Choroid plexus epithelial cell (primary cell): Measurements from ENCODE around the gene RNF144A.
A peak's percentile ranks its signal among the peaks of the same experiment; 100 is the strongest.

Experiments used
- DNase-seq: peaks from one replicate; pipeline ENCODE4 v3.0.0-alpha.2; 2010; ENCODE audit warnings: low read depth
- H3K4me3 ChIP-seq: 2 replicates; pipeline ENCODE4 v1.5.1; 2011; ENCODE audit warnings: low read depth, mild to moderate bottlenecking, control low read depth, low read length, moderate library complexity
- CTCF ChIP-seq: conservative IDR thresholded peaks from 2 replicates; pipeline ENCODE4 v1.5.1; 2011; ENCODE audit warnings: low read depth, mild to moderate bottlenecking, control low read depth, inconsistent platforms, low read length, moderate library complexity

Gene RNF144A

GRCh38 chr2:6908291-6908690 lies 8.9 kb upstream of the RNF144A start:
- DNase-seq = no peak
- no peak overlapping the region for H3K4me3 ChIP-seq
- no peak for TF ChIP-seq CTCF

DNA sequence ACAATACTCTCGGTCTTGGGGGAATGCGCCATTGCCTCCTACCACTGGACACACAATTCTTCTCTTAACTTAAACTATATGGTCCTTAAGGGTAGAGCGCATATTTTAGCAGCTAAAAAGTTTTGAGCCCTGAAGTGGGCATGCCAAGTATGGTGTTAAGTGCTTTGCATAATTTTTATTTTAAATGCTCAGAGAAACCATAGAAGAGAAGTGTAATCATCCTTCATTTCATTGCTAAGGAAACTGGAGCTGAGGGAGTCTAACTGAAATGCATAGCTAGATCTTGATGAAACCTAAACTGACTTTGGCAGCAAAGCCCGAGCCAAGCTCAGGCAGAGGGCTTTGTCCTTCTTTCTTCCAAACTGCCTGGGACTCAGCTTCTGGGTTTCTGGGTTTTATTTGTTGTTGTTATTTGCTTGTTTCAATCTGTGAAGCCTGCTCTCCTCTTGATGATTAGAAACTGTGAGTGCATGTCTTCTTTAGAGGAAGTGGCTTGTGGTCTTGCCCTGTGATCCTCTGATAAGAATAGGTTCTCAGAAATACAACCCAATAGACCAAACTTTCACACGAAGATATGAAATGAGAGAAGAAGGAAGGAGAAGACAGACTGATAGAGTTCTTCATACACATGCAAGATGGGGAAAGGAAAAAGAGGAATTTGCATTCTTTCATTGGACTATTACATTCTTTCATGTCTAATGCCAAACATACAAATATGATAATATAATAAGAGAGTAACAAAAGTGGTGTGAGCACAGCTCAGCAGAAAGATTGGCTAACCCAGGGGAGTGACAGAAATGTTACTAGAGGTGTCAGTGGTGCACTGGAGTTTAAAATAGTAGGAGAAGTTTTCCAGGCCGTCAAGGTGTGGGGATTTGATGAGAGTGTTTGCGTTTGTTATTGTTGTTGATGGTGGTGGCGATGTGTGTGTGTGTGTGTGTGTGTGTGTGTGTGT lies 7.5 kb upstream of the RNF144A start:
- no peak overlapping the region for H3K4me3 ChIP-seq
- no peak for TF ChIP-seq CTCF
- DNase-seq = peak; percentile 23

DNA sequence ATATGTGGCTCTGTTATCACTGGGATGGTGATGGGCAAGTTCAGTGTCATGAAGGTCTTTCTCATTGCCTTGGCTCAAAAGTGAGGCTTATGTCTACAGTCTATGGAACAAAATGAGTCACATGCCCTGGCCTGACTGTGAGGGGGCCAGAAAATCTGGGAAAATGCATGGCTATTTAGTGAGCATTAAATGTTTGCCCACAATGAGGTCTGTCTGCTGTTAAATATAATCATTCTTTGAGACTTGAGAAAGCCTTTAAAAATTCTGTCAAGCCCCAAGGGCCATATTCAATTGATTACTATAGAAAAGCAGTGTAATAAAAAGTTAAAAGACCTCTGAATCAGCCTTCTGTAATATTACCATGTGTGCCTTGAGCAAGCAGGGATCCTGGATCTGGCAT lies 5.5 kb upstream of the RNF144A start:
- TF ChIP-seq CTCF = no peak
- H3K4me3 ChIP-seq = no peak overlapping the region
- DNase-seq = no peak

- no peak for DNase-seq
- no peak for TF ChIP-seq CTCF
- no peak overlapping the region for H3K4me3 ChIP-seq
Measured at GRCh38 chr2:6913415-6914157, 3.6 kb upstream of the RNF144A start.

GRCh38 chr2:6914828-6915227 lies 2.4 kb upstream of the RNF144A start:
- TF ChIP-seq CTCF = no peak
- H3K4me3 ChIP-seq = no peak overlapping the region
- no peak for DNase-seq

DNA sequence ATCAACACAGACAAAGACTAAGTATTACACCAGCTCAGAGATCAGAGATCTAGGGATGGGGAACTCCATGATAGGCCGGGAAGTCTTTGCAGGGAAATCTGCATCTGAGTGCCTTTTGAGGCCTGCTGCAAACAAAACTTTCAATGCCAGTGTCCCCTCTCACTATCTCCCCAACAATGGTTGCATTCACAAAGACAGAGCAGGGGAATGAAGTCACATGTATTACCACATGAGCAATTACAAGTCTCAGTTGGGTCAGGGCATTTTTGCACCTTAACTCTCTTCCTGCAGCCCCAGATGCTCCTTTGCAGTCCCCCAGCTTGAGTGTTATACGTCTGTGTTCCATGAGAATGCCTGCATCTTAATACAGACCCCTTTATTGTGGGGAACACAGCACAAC lies 1.8 kb upstream of the RNF144A start:
- H3K4me3 ChIP-seq = no peak overlapping the region
- no peak for DNase-seq
- no peak for TF ChIP-seq CTCF
